KMS-11 (cell line): ENCODE results near the gene OLFML3.

Experiments used
- H2AFZ ChIP-seq: fragments of 200-600 bp; sonication (generic); 2 replicates; pipeline ENCODE4 v1.6.1; 2016; ENCODE audit warnings: antibody characterized with exemption, mixed run types, low read depth
- H3K27ac ChIP-seq: fragments of 200-600 bp; sonication (generic); 2 replicates; pipeline ENCODE4 v1.6.1; 2016; ENCODE audit warnings: mild to moderate bottlenecking, mixed run types
- H3K27me3 ChIP-seq: fragments of 200-600 bp; sonication (generic); 2 replicates; pipeline ENCODE4 v1.6.1; 2017; ENCODE audit warnings: mild to moderate bottlenecking, low read depth, mixed run types, moderate library complexity; ENCODE audit not compliant: insufficient read depth
- H3K36me3 ChIP-seq: fragments of 200-600 bp; sonication (generic); 2 replicates; pipeline ENCODE4 v1.6.1; 2017; ENCODE audit warnings: mild to moderate bottlenecking, mixed run types; ENCODE audit not compliant: insufficient read depth
- H3K4me1 ChIP-seq: fragments of 200-600 bp; sonication (generic); 2 replicates; pipeline ENCODE4 v1.6.1; 2016; ENCODE audit warnings: mild to moderate bottlenecking, low read depth, mixed run types; ENCODE audit not compliant: poor library complexity, severe bottlenecking
- H3K4me2 ChIP-seq: fragments of 200-600 bp; sonication (generic); 2 replicates; pipeline ENCODE4 v1.7.0; 2016; ENCODE audit warnings: mild to moderate bottlenecking, mixed run types
- H3K4me3 ChIP-seq: fragments of 200-600 bp; sonication (generic); IDR thresholded peaks from 2 replicates; pipeline ENCODE4 v1.6.1; 2017; ENCODE audit warnings: low read depth, low read length, mixed read lengths; ENCODE audit not compliant: insufficient read depth
- H3K79me2 ChIP-seq: fragments of 200-600 bp; sonication (generic); 2 replicates; pipeline ENCODE4 v1.6.1; 2016; ENCODE audit warnings: low read depth, mixed run types; ENCODE audit not compliant: insufficient read depth
- H3K9ac ChIP-seq: fragments of 200-600 bp; sonication (generic); 2 replicates; pipeline ENCODE4 v1.6.1; 2016; ENCODE audit warnings: mild to moderate bottlenecking, mixed run types
- H4K20me1 ChIP-seq: fragments of 200-600 bp; sonication (generic); 2 replicates; pipeline ENCODE4 v1.6.1; 2016; ENCODE audit warnings: mild to moderate bottlenecking, mixed run types; ENCODE audit not compliant: insufficient read depth
- TF ChIP-seq, protein P1 (sequence below): fragments of 200-600 bp; sonication (generic); conservative IDR thresholded peaks from 2 replicates; pipeline ENCODE4 v1.6.1; 2017; ENCODE audit warnings: low read depth, mild to moderate bottlenecking, antibody characterized with exemption, low read length, moderate library complexity, mixed read lengths

OLFML3 gene

DNA sequence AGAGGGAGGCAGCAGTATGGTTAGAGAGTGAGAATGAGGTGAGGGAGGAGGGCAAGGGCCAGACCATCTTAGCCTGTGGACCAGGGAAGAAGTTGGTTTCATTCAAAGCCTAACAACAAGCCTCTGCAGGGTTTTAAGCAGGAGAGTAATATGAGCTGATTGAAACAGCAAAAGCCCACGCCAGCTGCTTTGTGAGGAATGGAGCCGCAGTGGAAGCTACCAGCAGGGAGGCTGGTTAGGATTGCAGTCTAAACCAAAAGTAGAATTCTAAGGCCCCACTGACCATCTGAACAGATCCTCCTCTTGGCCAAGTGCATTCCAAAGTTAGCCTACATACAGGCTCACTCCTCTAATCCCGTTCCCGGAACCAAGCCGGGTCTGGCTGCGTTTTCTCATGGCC, 44.8 kb downstream of the OLFML3 start:
- Histone ChIP-seq H3K9ac (no peak overlapping the region), H2AFZ (no peak overlapping the region), H3K4me3 (no peak overlapping the region), H3K4me2 (no peak overlapping the region), H3K4me1 (no peaks in the 10 kb centered on the region), H3K79me2 (no peaks in the 10 kb centered on the region), H3K36me3 (no peaks in the 10 kb centered on the region), H3K27me3 (no peaks in the 10 kb centered on the region), H3K27ac (no peak overlapping the region), H4K20me1 (no peaks in the 10 kb centered on the region)
- TF ChIP-seq, protein P1, sequence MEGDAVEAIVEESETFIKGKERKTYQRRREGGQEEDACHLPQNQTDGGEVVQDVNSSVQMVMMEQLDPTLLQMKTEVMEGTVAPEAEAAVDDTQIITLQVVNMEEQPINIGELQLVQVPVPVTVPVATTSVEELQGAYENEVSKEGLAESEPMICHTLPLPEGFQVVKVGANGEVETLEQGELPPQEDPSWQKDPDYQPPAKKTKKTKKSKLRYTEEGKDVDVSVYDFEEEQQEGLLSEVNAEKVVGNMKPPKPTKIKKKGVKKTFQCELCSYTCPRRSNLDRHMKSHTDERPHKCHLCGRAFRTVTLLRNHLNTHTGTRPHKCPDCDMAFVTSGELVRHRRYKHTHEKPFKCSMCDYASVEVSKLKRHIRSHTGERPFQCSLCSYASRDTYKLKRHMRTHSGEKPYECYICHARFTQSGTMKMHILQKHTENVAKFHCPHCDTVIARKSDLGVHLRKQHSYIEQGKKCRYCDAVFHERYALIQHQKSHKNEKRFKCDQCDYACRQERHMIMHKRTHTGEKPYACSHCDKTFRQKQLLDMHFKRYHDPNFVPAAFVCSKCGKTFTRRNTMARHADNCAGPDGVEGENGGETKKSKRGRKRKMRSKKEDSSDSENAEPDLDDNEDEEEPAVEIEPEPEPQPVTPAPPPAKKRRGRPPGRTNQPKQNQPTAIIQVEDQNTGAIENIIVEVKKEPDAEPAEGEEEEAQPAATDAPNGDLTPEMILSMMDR: no peak

DNA sequence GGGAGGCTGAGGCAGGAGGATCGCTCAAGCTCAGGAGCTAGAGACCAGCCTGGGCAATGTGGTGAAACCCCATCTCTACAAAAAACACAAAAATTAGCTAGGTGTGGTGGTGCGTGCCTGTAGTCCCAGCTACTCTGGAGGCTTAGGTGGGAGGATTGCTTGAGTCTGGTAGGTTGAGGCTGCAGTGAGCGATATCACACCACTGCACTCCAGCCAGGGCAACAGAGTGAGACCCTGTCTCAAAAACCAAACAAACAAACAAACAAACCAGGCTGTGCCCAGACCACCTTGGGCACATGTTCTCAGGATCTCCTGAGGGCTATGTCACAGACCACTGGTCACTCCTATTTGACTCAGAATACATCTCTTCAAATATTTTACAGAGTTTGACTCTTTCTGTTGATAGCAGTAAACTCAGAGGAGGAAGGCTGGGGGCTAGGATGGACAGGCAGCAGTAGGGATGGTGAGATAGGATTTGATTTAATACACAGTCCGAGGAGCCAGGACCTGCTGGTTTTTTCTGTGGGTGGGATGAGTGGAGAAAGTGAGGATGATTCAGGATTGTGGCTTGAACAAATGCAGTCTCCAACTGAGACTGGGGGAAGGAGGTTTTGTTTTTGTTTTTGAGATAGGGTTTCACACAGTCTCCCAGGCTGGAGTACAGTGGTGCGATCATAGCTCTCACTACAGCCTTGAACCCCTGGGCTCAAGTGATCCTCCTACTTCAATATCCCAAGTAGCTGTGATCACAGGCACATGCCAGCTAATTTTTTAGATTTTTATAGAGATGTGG, 46.5 kb downstream of the OLFML3 start:
- no peaks in the 10 kb centered on the region for H3K4me1 ChIP-seq
- H2AFZ ChIP-seq: no peak overlapping the region
- H3K9ac ChIP-seq: no peak overlapping the region
- H3K27ac ChIP-seq: no peak overlapping the region
- no peaks in the 10 kb centered on the region for H3K79me2 ChIP-seq
- H3K4me3 ChIP-seq: no peak overlapping the region
- no peak overlapping the region for H3K4me2 ChIP-seq
- TF ChIP-seq, protein P1: no peak
- no peaks in the 10 kb centered on the region for H4K20me1 ChIP-seq
- H3K36me3 ChIP-seq: no peaks in the 10 kb centered on the region
- H3K27me3 ChIP-seq: no peaks in the 10 kb centered on the region

DNA sequence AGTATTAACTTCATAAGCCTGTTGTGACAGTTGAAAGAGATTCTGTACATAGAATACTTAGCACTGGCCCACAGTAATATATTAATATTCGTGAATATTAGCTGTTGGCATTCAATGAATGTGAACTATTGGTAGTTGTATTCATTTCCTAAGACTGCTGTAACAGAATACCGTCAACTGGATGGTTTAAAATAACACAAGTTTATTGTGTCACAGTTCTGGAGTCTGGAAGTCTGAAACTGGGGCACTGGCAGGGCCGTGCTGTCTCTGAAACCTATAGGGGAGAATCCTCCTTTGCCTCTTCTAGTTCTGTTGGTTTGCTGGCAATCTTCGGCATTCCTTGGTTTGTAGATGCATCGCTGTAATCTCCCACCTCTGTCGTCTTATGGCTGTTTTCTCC, 47.5 kb downstream of the OLFML3 start:
- Histone ChIP-seq H3K4me3 (no peak overlapping the region), H2AFZ (no peak overlapping the region), H3K27ac (no peak overlapping the region), H3K79me2 (no peaks in the 10 kb centered on the region), H4K20me1 (no peaks in the 10 kb centered on the region), H3K36me3 (no peaks in the 10 kb centered on the region), H3K4me2 (no peak overlapping the region), H3K27me3 (no peaks in the 10 kb centered on the region), H3K4me1 (no peaks in the 10 kb centered on the region), H3K9ac (no peak overlapping the region)
- TF ChIP-seq, protein P1: no peak
